Thyroid gland (tissue), 4 donors: ENCODE results near the gene PCDH11Y.
"Not testable (repeated sequence)": the region's sequence is repeated elsewhere in the genome, so short reads cannot be mapped to it uniquely, and the experiment has no call there.

ENCODE experiments used
- CTCF ChIP-seq, 6 experiments: fragments of 200-600 bp in 3 of 6; fragments of 450-650 bp in 3 of 6; sonication (generic) in 3 of 6; IDR thresholded peaks; one replicate each; pipeline ENCODE4 v1.5.1; 2016 to 2019; ENCODE audit warnings: antibody characterized with exemption in 6 of 6, mild to moderate bottlenecking in 2 of 6, inconsistent platforms in 1 of 6, moderate library complexity in 1 of 6
- POLR2A ChIP-seq, 2 donors: fragments of 450-650 bp; IDR thresholded peaks; one replicate each; pipeline ENCODE4 v1.6.1; 2017; ENCODE audit warnings: antibody characterized with exemption in 2 of 2, mild to moderate bottlenecking in 2 of 2, moderate library complexity in 1 of 2

- peak in 1 of 6 experiments; percentile 14 for TF ChIP-seq CTCF (IDR thresholded peaks at IDR 0.05)
- not testable (repeated sequence) for TF ChIP-seq POLR2A (IDR thresholded peaks at IDR 0.05)
Observed at GRCh38 chrY:4991743-4992400, 8.2 kb upstream of the PCDH11Y start.
